ENCODE results near the gene ATOH7.
"Not testable (repeated sequence)": the region's sequence is repeated elsewhere in the genome, so short reads cannot be mapped to it uniquely, and the experiment has no call there.

The ATOH7 gene

DNA sequence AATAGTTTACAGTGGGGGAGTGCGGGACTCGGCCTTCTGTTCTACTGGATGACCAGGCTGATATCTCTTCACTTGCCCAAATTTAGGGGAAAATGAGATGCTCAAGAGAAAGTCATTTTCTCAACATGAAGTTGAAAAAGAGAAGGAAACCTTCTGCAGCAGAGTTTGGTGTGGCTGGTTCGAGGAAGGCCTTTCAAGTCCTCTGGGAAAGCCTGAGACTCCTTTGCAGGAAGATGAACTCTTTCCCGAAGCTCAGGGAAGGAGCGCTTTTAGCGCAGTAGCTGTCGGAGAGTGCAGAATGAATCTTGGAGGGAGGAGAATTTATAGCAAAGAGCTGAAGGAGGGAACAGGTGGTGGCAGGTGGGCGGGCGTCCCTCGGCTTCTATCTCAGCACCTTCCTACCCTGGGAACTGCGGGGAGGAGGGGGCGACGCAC, at the start of gene ATOH7:
Gene ATOH7 (minus strand): TSS at position 297 of the 435 bp plus-strand sequence. CDS start 436 bp downstream, outside the sequence.
- DNase-seq, result no peak

DNA sequence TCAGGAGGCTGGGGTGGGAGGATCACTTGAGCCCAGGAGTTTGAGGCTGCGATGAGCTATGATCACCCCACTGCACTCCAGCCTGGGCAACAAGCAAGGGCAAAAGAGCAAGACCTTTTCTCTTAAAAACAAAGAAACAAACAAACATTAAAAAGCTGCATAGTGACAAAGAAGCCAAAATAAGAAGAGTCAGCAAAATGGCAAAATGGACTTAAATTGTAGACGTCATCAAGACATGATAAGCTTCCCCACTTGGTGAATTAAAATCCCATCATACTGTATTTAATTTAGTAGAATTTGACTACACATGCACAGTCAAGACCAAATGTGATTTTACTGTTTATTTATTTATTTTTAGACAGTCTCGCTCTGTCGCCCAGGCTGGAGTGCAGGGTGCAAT, 48.8 kb upstream of the ATOH7 start:
- DNase-seq, result no peak

DNA sequence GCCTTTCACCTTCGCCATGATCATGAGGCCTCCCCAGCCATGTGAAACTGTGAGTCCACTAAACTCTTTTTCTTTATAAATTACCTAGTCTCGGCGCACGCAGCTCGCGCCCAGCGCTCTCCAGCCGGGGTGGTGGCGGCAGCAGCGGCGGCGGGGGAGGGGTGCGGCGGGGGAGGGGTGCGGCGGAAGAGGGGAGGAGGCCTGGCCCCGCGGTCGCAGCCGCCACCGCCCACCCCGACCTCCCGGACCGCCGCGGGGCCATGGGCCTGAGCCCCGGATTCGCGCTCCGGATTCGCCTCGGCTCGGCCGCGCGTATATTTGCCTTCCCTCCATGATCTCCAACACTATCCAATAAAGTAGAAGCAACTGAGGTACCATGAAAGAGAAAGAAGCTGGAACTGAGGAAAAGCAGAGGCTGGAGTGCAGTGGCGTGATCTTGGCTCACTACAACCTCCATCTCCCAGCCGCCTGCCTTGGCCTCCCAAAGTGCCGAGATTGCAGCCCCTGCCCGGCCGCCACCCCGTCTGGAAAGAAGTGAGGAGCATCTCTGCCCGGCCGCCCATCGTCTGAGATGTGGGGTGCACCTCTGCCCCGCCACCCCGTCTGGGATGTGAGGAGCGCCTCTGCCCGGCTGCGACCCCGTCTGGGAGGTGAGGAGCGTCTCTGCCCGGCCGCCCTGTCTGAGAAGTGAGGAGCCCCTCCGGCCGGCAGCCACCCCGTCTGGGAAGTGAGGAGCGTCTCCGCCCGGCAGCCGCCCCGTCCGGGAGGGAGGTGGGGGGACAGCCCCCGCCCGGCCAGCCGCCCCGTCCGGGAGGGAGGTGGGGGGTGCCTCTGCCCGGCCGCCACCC, 47.2 kb upstream of the ATOH7 start:
- not testable (repeated sequence) for DNase-seq

DNA sequence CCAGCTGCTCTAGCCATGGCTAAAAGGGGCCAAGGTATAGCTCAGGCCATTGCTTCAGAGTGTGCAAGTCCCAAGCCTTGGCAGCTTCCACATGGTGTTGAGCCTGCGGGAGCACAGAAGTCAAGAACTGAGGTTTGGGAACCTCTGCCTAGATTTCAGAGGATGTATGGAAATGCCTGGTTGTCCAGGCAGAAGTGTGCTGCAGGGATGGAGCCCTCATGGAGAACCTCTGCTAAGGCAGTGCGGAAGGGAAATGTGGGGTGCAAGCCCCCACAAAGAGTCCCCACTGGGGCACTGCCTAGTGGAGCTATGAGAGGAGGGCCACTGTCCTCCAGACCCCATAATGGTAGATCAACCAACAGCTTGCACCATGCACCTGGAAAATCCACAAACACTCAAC, 45.9 kb upstream of the ATOH7 start:
- not testable (repeated sequence) for DNase-seq

DNA sequence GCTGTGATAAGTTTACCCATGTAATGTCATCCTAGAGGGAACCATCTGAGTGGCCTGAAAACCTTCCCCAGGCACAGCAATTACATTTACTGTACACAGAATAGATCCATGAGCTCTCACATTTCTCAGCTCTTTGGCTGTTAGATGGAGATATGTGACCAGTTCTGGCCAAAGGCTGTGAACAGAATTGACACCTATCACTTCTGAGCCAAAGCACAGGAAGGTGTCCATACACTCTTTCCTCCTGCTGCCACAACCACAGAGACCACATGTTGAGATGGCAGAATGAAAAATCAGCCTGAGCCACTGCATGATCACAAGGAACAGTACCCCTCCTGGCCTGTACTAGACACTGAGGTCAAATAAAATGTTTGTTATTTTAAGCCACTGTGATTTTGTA, 44.3 kb upstream of the ATOH7 start:
- no peak for DNase-seq

DNA sequence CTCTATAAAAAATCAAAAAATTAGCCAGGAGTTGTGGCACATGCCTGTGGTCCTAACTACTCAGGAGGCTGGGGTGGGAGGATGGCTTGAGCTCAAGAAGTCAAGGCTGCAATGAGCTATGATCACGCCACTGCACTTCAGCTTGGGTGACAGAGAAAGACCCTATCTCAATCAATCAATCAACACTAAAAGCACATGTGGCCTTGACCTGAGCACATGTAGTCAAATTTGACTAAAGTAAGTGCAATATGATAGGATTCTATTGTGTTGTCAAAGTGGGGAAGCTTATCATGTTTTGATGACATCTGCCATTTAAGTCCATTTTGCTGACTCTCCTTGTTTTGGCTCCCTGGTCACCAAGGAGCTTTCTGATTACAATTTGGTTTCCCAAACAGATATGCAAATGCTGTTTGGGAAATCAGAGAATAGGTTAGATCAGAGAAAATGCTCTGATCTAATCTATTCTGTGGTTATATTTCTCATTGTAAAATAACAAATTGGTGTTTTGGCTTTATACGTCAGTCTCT, 43.8 kb upstream of the ATOH7 start:
- no peak for DNase-seq

DNA sequence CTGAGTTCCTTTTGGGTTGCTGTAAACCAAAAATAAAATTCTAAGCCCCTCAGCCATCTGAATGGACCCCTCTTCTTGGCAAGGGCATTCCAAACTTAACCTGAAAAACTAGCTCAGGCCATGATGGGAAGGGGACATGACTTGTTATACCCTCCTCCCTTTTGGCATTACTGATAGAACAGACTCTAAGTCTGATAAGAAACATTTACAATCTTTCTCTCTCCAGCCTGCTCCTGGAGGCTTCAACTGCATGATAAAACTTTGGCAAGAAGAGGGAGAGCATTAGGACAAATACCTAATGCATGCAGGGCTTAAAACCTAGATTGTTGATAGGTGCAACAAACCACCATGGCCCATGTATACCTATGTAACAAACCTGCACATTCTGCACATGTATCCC, 40.9 kb upstream of the ATOH7 start:
- DNase-seq, result no peak

DNA sequence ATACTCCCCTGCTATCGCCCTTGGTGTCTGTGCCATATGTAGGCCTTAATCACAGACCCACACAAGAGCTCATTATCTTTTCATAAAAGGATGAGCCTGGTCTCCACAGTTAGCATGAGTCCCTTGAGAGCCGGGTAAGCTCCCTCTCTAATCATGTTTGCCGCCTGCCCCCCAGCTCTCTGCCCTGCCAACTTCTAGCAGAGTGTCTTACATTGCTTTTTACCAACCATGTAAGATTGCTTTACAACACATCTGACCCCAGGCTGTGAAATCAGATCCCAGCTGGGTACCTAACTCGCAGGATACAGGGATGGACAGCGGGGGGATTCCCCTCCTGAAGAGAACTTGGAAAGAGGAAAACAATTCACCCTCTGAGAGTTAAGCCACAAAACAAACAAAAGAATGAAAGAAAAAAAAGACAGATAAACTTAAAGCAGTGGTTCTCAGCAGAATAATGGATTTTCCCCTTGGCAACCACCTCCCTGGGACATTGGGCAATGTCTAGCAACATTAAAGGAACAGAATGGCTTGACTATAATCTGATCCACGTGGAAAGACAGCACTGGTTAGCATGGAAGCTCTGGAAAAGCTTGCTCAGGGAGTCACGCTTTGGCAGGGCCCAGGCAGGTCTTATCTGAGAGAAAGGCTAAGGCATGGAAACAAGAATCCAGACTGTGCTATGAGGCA, 39.4 kb upstream of the ATOH7 start:
- no peak for DNase-seq

DNA sequence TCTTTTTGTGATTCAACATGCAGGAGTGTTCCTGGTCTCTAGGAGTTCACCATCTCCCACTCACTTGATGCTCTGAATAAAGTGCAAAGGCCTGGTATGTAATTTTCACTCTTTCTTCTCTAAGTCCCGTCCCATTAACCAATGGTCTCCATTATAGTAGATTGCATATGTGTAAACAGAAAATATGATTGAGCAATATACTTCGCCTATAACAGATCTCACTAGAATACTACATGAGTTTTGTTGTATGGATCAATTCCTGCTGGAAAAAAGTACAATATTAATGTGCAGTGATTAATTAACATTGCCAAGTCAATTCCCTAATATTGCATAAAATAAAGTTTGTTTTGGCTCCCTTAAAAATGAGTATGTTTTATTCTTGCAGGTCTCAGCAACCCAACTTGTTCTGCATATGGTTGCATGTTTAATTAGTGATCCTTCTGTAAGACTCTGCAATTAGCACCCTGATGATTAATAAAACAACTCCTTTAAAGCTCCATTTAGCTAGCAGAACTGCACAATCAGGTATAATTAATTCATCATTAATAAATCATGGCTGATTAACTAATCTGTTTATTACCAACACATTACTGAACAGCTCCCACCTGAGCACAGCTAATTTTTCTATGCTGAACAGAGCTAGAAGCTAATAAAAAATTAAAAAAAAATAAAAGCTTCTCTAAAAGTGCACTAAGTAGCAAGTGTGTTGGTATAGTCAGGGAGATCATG, 37.8 kb upstream of the ATOH7 start:
- no peak for DNase-seq

DNA sequence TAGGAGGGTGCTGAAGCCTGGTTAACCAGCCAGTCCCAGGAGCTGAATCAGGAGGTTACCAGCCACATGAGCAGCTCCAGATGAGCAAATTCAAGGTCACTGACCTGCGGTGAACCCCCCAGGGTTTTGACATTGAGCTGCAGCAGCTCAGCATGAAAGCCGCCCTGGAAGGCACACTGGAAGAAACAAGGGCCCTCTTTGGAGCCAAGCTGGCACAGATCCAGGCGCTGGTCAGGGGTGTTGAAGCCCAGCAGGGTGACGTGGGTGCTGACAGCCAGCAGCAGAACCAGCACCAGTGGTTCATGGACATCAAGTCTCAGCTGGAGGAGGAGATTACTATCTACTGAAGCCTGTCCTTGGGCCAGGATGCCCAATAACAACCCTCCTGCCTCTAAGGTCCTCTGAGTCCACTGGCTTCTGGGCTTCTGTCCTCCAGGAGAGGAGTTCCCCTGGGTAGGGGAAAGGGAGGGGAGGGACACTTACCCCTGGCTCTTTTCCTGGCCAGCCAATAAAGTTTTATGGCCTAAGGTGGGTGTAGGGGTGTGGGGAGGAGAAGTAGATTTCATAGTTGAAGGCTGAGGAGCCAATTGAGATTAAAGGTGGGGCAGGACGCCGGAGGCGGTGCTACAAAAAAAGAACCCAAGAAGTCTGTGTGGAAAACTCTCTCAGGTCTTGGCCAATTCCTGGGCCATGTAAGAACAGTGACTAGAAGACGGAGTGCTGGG, 29.4 kb upstream of the ATOH7 start:
- peak; percentile 1 for DNase-seq

DNA sequence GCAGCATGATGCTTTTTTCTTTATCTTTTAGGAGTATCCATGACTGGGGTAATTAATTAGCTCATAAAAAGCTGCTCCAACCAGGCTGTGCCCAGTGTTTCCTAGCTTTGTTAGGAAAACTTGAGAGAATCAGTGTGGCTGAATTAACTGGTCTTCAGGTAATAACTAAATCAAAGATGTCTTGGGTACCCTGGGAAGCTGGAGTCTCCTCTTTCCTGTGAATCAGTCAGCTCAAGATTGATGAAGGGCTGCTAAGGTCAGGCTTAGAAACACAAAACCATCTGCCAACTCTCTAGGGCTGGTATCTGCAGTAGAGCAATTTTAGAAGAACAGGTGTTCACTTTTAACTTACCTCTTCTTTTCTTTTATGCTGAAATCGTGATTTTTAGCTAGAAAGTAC, 21.4 kb upstream of the ATOH7 start:
- no peak for DNase-seq

DNA sequence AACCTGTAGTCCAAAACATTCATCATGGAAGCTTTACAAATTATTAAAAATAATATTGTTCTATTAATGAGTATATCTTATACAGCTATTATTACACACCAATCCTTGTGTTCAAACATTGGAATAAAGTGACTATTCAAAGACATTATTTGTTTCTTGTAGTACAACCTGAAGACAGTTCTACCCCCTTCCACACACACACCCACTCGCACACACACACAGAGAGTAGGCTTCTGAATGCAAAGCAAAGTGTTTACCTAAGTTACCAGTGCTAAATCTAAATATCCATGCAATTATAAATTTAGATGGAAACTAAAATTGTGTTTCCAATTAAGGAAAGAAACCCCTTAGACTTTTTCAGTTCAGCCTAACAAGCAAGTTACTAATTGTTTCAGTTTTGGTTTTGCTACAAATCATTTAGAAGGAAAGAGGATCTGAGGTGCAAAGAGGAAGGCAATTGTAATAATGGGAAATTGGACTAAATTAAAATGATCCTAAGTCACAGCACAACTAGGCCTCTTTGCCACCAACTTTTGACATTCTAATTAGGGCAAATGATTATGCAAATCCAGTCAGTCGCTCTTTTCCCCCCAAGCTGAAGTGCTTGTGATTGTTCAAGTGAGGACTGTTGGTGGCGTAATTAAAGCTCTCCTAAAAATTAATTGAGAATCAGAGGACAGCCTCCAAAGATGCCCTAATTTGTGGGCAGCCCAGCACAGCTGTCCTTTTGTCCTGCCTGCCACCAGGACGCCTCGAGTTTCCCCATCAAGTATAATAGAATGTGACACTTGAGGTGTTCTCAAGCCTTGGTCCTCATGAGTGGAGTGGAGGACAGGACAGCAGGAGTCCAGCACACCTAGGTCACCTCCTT, 19.9 kb upstream of the ATOH7 start:
- DNase-seq, result no peak

DNA sequence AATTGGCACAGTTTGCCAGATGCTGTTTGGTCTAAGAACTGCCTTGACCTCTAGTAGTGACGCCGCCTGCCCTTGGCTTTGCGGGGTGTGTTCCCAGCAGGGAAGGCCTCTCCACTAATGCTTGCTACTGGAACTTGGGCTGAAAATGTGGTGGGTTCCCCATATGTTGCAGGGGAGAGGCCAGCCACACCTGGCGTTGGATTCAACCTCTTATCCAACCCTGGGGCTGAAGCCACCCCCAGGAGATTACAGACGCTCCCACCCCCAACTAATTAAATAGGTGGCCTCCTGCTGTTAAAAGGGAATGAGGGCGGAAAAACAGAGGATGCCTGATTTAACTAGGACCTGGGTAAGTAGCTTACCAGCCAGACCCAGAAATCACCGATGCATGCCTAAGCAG, 19.2 kb upstream of the ATOH7 start:
- DNase-seq, result no peak

DNA sequence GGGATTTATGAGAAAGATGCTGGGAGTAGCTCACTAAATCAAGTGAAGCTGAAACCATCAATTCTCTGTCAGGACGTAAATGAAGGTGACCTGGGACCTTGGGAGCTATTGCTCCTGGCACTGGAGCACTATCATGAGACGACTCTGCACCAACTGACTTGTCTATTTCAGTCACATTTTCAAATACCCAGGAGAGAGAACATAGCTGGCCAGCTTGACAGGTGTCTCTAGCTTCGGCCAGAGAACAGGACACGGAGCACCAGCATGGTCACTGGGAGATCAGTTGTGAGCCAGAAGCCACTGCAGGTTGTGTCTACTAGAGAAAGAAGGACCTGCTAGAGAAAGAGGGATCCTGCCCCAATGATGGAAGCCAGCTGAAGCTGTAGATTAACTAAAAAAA, 17.4 kb upstream of the ATOH7 start:
- DNase-seq, result no peak

DNA sequence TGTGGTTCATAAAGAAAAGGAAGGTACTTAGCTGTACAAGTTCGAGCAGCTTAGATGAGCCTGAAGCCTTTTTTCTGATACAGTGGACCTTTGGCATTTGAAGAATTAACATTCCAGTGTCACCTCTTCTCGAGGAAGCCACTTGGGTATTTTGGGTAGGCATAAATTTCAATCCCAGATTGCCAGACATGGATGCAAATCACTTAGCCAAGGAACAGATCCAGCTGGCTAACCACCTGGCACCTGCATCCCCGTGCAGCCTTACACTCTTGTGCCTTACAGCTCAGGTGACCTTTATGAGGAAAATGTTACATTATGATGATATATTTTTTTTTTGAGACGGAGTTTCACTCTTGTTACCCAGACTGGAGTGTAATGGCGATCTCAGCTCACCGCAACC, 16.0 kb upstream of the ATOH7 start:
- no peak for DNase-seq

DNA sequence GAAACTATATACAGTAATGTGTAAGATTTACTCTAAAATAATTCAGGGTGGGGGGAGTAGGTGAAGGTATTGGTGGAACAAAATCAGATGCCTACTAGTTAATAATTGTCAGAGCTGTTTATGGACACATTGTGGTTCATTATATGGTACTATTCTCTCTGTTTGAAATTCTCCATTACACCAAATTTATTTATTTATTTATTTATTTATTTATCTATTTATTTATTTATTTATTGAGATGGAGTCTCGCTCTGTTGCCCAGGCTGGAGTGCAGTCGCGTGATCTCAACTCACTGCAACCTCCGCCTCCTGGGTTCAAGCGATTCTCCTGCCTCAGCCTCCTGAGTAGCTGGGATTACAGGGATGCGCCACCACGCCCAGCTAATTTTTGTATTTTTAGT, 14.5 kb upstream of the ATOH7 start:
- DNase-seq, result not testable (repeated sequence)

DNA sequence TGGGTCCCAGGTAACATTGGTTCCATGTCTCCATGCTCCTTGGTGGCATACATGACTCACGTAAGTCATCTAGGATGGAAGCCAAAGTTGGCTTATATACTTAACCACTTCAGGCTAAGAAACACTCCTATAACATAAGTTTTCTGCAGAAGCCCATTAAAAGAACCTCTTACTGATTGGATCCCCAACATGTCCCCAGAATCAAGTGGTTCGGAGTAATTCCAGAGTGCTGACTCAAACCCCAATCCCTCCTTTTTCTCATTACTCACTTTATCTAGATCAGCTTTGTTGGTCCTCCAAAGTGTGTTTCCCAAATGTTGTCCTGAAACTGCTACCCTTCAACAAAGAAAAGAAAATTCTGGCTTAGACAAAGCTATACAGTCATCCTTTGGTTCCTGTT, 10.1 kb upstream of the ATOH7 start:
- no peak for DNase-seq

DNA sequence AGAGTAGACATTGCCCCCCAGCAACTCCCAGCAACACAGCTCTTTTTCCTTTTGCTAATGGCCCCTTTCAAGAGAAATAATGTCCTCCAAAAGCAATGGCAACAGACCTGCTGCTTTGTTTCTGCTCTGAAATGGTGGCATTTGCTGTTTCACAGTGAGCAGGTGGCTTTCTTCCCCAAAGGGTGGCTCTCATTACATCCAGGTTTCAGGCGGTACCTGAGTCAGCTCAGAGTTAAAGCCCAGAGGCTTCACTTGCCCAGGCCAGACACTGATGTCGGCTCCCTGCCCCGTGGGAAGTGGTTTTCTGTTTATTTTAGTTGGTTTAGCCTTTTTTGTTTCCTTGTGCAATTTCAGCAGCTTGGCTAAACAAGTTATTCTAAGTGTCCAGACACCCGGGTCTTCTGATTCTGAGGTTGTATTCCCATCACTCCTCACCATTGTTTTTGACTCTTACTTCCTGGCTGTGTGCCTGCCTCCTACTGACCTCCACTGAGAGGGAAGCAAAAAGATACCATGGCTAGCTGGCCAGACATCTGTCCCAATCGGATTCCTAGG, 7.8 kb upstream of the ATOH7 start:
- no peak for DNase-seq

DNA sequence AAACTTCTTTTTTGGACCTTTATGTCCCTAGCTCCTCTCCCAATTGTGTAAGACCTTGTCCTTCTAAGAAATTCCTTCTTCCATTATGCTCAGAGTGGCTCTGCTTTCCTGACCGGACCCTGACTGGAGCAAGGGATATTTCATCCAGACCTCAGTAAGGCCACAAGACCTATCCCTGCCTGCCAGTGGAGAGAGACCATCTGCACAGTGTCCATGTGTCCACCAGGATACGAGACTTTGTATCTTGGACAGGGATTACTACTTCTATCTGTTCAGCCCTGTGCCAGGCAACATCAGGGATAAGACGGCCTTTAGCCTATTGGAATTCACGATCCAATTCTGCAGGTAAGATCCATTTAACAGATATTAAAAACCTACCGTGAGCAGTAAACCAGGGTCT, 7.2 kb upstream of the ATOH7 start:
- no peak for DNase-seq

DNA sequence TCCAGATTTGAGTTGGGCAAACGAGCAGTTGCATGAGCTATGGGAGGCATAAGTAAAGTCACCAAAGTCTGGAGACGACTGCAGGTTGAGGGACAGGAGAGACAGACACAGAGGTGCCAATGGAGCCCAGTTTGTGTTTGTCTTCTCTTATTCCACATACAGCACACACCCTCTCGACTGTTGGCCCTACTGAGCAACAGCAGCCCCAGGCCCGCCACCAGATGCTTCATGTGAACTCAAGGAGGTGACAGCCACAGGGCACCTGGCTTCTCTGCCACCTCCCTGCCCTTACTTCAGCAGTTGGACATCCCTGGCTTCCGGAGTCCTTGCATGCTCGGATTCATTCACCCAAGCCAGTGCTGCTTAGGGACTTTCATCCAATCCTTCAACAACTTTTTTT, 6.5 kb upstream of the ATOH7 start:
- DNase-seq, result no peak

DNA sequence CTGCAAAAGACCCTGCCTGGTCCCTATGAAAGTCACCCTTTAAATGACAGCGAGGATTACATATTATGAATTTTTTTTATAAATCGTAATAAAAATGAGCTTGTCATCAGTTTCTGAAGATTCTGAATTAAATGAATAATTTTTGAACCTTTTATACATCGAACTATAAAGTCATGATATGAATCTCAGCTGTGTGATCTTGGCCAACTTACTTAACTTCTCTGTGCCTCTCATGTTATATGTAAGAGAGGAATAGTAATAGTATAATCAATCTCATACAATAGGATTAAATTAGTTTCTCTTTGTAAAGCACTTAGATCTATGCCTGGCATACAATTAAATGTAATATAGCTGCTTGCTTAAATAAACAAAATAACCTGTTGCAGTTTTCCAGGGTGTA, 5.3 kb upstream of the ATOH7 start:
- no peak for DNase-seq
